Activated CD4-positive, alpha-beta T cell treated with anti-CD3 and anti-CD28 coated beads for 36 hours (primary cell): Measurements from ENCODE around the gene GRAMD1C. TPM values are rescaled to one million over a fixed set of nuclear protein-coding genes. Genes with fewer than 3 reads are reported as not detected.

Experiments used
- total RNA-seq, 2 experiments: library from RNA; stranded (reverse); gene quantifications; one replicate each; pipeline ENCODE4 v1.2.3, GENCODE V29; 2021

GRAMD1C gene
- total RNA-seq, 2 experiments from 2014 or later, result 0.87 to 0.97 TPM

Other genes starting within 250 kb of the GRAMD1C start
- gene USF3, start 142.1 kb upstream of the GRAMD1C start, total RNA-seq, result 10 to 100 TPM; 12.9 to 19.6 TPM
- 100 to 1,000 TPM in 1 of 2 experiments, 10 to 100 TPM in 1; 97.1 to 122 TPM for gene NAA50, start 92.5 kb upstream of the GRAMD1C start, total RNA-seq
- 10 to 100 TPM; 45.2 to 48.3 TPM for gene ATP6V1A, start 91.8 kb upstream of the GRAMD1C start, total RNA-seq
- 1 to 10 TPM; 4.5 to 5.1 TPM for gene ZDHHC23, start 109.2 kb downstream of the GRAMD1C start, total RNA-seq
- 1 to 10 TPM; 2.2 to 2.4 TPM for gene CCDC191, start 217.7 kb downstream of the GRAMD1C start, total RNA-seq
- gene QTRT2, start 217.9 kb downstream of the GRAMD1C start, total RNA-seq, result 10 to 100 TPM; 31.3 to 47.0 TPM